DMS 273 treated with DMSO at 0.1 percent for 48 hours (cell line): ENCODE results near the gene CCNK.

Experiments
- DNase-seq: peaks from one replicate; lab custom pipeline; 2025; lab: John Stamatoyannopoulos, UW

CCNK gene

GRCh38 chr14:99480917-99481744 is at the start of gene CCNK:
CCNK (plus strand) TSS chr14:99481409; CDS start chr14:99492678, 11,269 bp downstream.
- DNase-seq, result peak; percentile 99

- no peak for DNase-seq
Observed at GRCh38 chr14:99431986-99432385, 49.2 kb upstream of the CCNK start.

GRCh38 chr14:99432485-99432884 is 48.7 kb upstream of the CCNK start:
- DNase-seq, result no peak

GRCh38 chr14:99435327-99435726 is 45.9 kb upstream of the CCNK start:
- DNase-seq, result no peak

- no peak for DNase-seq
Observed at GRCh38 chr14:99436247-99437180, 44.7 kb upstream of the CCNK start.

- no peak for DNase-seq
Observed at GRCh38 chr14:99437706-99438105, 43.5 kb upstream of the CCNK start.

GRCh38 chr14:99440278-99440677 is 40.9 kb upstream of the CCNK start:
- DNase-seq, result no peak

- DNase-seq, result no peak
Observed at GRCh38 chr14:99441157-99441870, 39.9 kb upstream of the CCNK start.

GRCh38 chr14:99441918-99442317 is 39.3 kb upstream of the CCNK start:
- DNase-seq, result no peak

GRCh38 chr14:99445931-99446330 is 35.3 kb upstream of the CCNK start:
- no peak for DNase-seq

- no peak for DNase-seq
Observed at GRCh38 chr14:99447739-99448138, 33.5 kb upstream of the CCNK start.

- DNase-seq, result no peak
Observed at GRCh38 chr14:99450266-99450665, 30.9 kb upstream of the CCNK start.

- no peak for DNase-seq
Observed at GRCh38 chr14:99451234-99451633, 30.0 kb upstream of the CCNK start.

GRCh38 chr14:99452968-99453367 is 28.2 kb upstream of the CCNK start:
- no peak for DNase-seq

- DNase-seq, result no peak
Observed at GRCh38 chr14:99454246-99454645, 27.0 kb upstream of the CCNK start.

- DNase-seq, result no peak
Observed at GRCh38 chr14:99459481-99460100, 21.6 kb upstream of the CCNK start.

- DNase-seq, result no peak
Observed at GRCh38 chr14:99460793-99461192, 20.4 kb upstream of the CCNK start.

- DNase-seq, result no peak
Observed at GRCh38 chr14:99461411-99462085, 19.7 kb upstream of the CCNK start.

- no peak for DNase-seq
Observed at GRCh38 chr14:99462210-99462609, 19.0 kb upstream of the CCNK start.

GRCh38 chr14:99463974-99464373 is 17.2 kb upstream of the CCNK start:
- DNase-seq, result no peak

GRCh38 chr14:99465288-99465687 is 15.9 kb upstream of the CCNK start:
- no peak for DNase-seq
